GM23338 (cell line): ENCODE measurements around the gene EBPL. TPM values are rescaled to one million over a fixed set of nuclear protein-coding genes. Genes with fewer than 3 reads are reported as not detected.

Source experiments
- ATAC-seq: fragments of 200-7000 bp; cut with Tn5 transposase; 3 replicates; pipeline ENCODE4 v1.9.1; 2020
- DNase-seq: peaks from one replicate; pipeline ENCODE4 v3.0.0-alpha.2; 2015; ENCODE audit warnings: low spot score
- H2AFZ ChIP-seq: fragments of 200-600 bp; sonication (generic); 2 replicates; pipeline ENCODE4 v1.8.0; 2016; ENCODE audit warnings: antibody characterized with exemption, mild to moderate bottlenecking, moderate library complexity
- H3F3A ChIP-seq: fragments of 200-600 bp; sonication (generic); replicated peaks from 2 replicates; pipeline ENCODE4 v1.8.0; 2017; ENCODE audit warnings: antibody characterized with exemption, mixed run types, low read depth
- H3K27ac ChIP-seq: fragments of 200-600 bp; sonication (generic); 2 replicates; pipeline ENCODE4 v1.6.1; 2016; ENCODE audit warnings: low read depth
- H3K27me3 ChIP-seq: fragments of 200-600 bp; sonication (generic); 2 replicates; pipeline ENCODE4 v1.8.0; 2016; ENCODE audit warnings: mild to moderate bottlenecking, mixed run types, moderate library complexity; ENCODE audit not compliant: insufficient read depth
- H3K36me3 ChIP-seq: fragments of 200-600 bp; sonication (generic); 2 replicates; pipeline ENCODE4 v1.8.0; 2016; ENCODE audit warnings: mild to moderate bottlenecking; ENCODE audit not compliant: insufficient read depth
- H3K4me1 ChIP-seq: fragments of 200-600 bp; sonication (generic); 2 replicates; pipeline ENCODE4 v1.8.0; 2016; ENCODE audit warnings: mild to moderate bottlenecking, moderate library complexity; ENCODE audit not compliant: insufficient read depth
- H3K4me2 ChIP-seq: fragments of 200-600 bp; sonication (generic); 2 replicates; pipeline ENCODE4 v1.7.1; 2017; ENCODE audit warnings: mixed run types
- H3K4me3 ChIP-seq: fragments of 200-600 bp; sonication (generic); 2 replicates; pipeline ENCODE4 v1.6.1; 2016; ENCODE audit warnings: mixed run types
- H3K79me2 ChIP-seq: fragments of 200-600 bp; sonication (generic); replicated peaks from 2 replicates; pipeline ENCODE4 v1.8.0; 2017; ENCODE audit warnings: mild to moderate bottlenecking; ENCODE audit not compliant: insufficient read depth
- H3K9me2 ChIP-seq: fragments of 200-600 bp; sonication (generic); 2 replicates; pipeline ENCODE4 v1.8.0; 2017; ENCODE audit not compliant: insufficient read depth
- H4K20me1 ChIP-seq: fragments of 200-600 bp; sonication (generic); replicated peaks from 2 replicates; pipeline ENCODE4 v1.8.0; 2017; ENCODE audit warnings: mild to moderate bottlenecking; ENCODE audit not compliant: insufficient read depth
- H3K27ac Mint-ChIP-seq: 2 replicates; pipeline ENCODE4 v1.8.0; 2020; ENCODE audit warnings: inconsistent platforms, mild to moderate bottlenecking, moderate library complexity, mixed read lengths
- H3K27me3 Mint-ChIP-seq: 3 replicates; pipeline ENCODE4 v1.8.0; 2022; ENCODE audit warnings: low read depth, mild to moderate bottlenecking, moderate library complexity, mixed read lengths, inconsistent platforms; ENCODE audit not compliant: insufficient read depth, poor library complexity
- H3K36me3 Mint-ChIP-seq: 3 replicates; pipeline ENCODE4 v1.8.0; 2021; ENCODE audit warnings: low read depth, mild to moderate bottlenecking, inconsistent platforms, moderate library complexity, mixed read lengths
- H3K4me1 Mint-ChIP-seq: 3 replicates; pipeline ENCODE4 v1.8.0; 2020; ENCODE audit warnings: mild to moderate bottlenecking, inconsistent platforms, mixed read lengths
- H3K4me3 Mint-ChIP-seq: 3 replicates; pipeline ENCODE4 v1.8.0; 2021; ENCODE audit warnings: moderate library complexity, mild to moderate bottlenecking, inconsistent platforms, mixed read lengths
- H3K9me3 Mint-ChIP-seq: 3 replicates; pipeline ENCODE4 v1.8.0; 2020; ENCODE audit warnings: moderate library complexity, mild to moderate bottlenecking, inconsistent platforms, mixed read lengths
- NANOG ChIP-seq: IDR thresholded peaks from 2 replicates; pipeline ENCODE4 v1.6.1; 2016; ENCODE audit warnings: antibody characterized with exemption, borderline replicate concordance
- STAT1 ChIP-seq: IDR thresholded peaks from one replicate; pipeline ENCODE4 v1.6.1; 2016; ENCODE audit warnings: antibody characterized with exemption; ENCODE audit not compliant: unreplicated experiment
- ZNF331 ChIP-seq: fragments of 250-450 bp; sonication (Bioruptor Pico); IDR thresholded peaks from 2 replicates; pipeline ENCODE4 v1.5.0; 2020; ENCODE audit warnings: low read depth, mild to moderate bottlenecking, moderate library complexity
- polyA plus RNA-seq: library from polyadenylated mRNA; unstranded; fragments of >200 nt; fragmentation: Nextera tagmentation; extraction: Ambion mirVana; gene quantifications from 2 replicates; pipeline ENCODE4 v1.2.1, GENCODE V29; 2016
- total RNA-seq: library from RNA; depleted of rRNA; stranded (reverse); fragments of >200 nt; shearing (Covaris generic); gene quantifications from 2 replicates; pipeline ENCODE4 v1.2.3, GENCODE V29; 2014
- TF ChIP-seq, protein P1 (sequence below): fragments of 250-450 bp; sonication (Bioruptor Pico); IDR thresholded peaks from 2 replicates; pipeline ENCODE4 v1.5.0; 2020; ENCODE audit warnings: mild to moderate bottlenecking, moderate library complexity
- TF ChIP-seq, protein P2 (sequence below): IDR thresholded peaks from one replicate; pipeline ENCODE4 v1.6.1; 2018; ENCODE audit warnings: antibody characterized with exemption; ENCODE audit not compliant: unreplicated experiment

The EBPL gene
- total and polyA plus RNA-seq, 2 experiments from 2014 or later = 231 to 245 TPM

DNA sequence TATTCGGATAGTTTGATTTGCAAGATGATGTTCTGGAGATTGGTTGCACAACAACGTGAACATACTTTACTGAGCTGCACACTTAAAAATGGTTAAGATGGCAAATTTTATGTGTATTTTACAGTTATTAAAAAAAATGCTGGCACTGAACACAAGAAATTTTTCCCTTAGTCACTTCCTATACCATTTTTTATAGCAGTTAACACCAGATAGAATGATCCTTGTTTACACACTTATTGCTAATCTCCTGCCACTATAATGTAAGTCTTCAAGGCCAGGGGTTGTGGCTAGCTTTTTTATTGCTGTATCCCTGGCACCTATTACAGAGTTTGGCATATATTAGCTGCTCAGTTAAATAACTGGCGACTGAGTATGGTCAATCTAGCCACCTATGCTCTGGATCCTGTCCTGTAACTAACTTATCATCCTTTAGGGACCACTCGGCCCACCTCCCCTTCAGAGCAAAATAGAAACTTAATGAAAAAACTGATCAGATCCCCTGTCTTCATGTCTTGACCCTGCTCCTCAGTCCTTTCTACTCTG lies 2.0 kb upstream of the EBPL start:
- Mint-ChIP-seq H3K36me3 (peaks cover 20% of the 10 kb centered on the region), H3K27me3 (peaks cover 16% of the 10 kb centered on the region), H3K27ac (no peak overlapping the region), H3K4me1 (peaks cover 36% of the 10 kb centered on the region), H3K9me3 (no peaks in the 10 kb centered on the region), H3K4me3 (no peak overlapping the region; the same call in 2 of the 3 replicates)
- no peak overlapping the region for H3K4me2 ChIP-seq
- H3K9me2 ChIP-seq = no peaks in the 10 kb centered on the region
- H3K4me3 ChIP-seq = no peak overlapping the region
- peaks cover 9% of the 10 kb centered on the region; the same call in 1 of the 2 replicates for H4K20me1 ChIP-seq
- peaks cover 4% of the 10 kb centered on the region; the same call in 1 of the 2 replicates for H3F3A ChIP-seq
- H3K36me3 ChIP-seq = peaks cover 4% of the 10 kb centered on the region; the same call in 1 of the 2 replicates
- no peak overlapping the region for H3K27ac ChIP-seq
- no peaks in the 10 kb centered on the region for H3K27me3 ChIP-seq
- peaks cover 20% of the 10 kb centered on the region for H3K4me1 ChIP-seq
- no peak overlapping the region for H2AFZ ChIP-seq
- H3K79me2 ChIP-seq = peaks cover 26% of the 10 kb centered on the region
- ATAC-seq (no peak), DNase-seq (no peak)
- TF ChIP-seq ZNF331 (CRISPR knock-in tag) (no peak), STAT1 (no peak), NANOG (no peak)
- TF ChIP-seq, protein P1, sequence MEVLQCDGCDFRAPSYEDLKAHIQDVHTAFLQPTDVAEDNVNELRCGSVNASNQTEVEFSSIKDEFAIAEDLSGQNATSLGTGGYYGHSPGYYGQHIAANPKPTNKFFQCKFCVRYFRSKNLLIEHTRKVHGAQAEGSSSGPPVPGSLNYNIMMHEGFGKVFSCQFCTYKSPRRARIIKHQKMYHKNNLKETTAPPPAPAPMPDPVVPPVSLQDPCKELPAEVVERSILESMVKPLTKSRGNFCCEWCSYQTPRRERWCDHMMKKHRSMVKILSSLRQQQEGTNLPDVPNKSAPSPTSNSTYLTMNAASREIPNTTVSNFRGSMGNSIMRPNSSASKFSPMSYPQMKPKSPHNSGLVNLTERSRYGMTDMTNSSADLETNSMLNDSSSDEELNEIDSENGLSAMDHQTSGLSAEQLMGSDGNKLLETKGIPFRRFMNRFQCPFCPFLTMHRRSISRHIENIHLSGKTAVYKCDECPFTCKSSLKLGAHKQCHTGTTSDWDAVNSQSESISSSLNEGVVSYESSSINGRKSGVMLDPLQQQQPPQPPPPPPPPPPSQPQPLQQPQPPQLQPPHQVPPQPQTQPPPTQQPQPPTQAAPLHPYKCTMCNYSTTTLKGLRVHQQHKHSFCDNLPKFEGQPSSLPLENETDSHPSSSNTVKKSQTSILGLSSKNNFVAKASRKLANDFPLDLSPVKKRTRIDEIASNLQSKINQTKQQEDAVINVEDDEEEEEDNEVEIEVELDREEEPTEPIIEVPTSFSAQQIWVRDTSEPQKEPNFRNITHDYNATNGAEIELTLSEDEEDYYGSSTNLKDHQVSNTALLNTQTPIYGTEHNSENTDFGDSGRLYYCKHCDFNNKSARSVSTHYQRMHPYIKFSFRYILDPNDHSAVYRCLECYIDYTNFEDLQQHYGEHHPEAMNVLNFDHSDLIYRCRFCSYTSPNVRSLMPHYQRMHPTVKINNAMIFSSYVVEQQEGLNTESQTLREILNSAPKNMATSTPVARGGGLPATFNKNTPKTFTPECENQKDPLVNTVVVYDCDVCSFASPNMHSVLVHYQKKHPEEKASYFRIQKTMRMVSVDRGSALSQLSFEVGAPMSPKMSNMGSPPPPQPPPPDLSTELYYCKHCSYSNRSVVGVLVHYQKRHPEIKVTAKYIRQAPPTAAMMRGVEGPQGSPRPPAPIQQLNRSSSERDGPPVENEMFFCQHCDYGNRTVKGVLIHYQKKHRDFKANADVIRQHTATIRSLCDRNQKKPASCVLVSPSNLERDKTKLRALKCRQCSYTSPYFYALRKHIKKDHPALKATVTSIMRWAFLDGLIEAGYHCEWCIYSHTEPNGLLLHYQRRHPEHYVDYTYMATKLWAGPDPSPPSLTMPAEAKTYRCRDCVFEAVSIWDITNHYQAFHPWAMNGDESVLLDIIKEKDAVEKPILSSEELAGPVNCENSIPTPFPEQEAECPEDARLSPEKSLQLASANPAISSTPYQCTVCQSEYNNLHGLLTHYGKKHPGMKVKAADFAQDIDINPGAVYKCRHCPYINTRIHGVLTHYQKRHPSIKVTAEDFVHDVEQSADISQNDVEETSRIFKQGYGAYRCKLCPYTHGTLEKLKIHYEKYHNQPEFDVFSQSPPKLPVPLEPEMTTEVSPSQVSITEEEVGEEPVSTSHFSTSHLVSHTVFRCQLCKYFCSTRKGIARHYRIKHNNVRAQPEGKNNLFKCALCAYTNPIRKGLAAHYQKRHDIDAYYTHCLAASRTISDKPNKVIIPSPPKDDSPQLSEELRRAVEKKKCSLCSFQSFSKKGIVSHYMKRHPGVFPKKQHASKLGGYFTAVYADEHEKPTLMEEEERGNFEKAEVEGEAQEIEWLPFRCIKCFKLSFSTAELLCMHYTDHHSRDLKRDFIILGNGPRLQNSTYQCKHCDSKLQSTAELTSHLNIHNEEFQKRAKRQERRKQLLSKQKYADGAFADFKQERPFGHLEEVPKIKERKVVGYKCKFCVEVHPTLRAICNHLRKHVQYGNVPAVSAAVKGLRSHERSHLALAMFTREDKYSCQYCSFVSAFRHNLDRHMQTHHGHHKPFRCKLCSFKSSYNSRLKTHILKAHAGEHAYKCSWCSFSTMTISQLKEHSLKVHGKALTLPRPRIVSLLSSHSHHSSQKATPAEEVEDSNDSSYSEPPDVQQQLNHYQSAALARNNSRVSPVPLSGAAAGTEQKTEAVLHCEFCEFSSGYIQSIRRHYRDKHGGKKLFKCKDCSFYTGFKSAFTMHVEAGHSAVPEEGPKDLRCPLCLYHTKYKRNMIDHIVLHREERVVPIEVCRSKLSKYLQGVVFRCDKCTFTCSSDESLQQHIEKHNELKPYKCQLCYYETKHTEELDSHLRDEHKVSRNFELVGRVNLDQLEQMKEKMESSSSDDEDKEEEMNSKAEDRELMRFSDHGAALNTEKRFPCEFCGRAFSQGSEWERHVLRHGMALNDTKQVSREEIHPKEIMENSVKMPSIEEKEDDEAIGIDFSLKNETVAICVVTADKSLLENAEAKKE (CRISPR knock-in tag) = no peak
- TF ChIP-seq, protein P2, sequence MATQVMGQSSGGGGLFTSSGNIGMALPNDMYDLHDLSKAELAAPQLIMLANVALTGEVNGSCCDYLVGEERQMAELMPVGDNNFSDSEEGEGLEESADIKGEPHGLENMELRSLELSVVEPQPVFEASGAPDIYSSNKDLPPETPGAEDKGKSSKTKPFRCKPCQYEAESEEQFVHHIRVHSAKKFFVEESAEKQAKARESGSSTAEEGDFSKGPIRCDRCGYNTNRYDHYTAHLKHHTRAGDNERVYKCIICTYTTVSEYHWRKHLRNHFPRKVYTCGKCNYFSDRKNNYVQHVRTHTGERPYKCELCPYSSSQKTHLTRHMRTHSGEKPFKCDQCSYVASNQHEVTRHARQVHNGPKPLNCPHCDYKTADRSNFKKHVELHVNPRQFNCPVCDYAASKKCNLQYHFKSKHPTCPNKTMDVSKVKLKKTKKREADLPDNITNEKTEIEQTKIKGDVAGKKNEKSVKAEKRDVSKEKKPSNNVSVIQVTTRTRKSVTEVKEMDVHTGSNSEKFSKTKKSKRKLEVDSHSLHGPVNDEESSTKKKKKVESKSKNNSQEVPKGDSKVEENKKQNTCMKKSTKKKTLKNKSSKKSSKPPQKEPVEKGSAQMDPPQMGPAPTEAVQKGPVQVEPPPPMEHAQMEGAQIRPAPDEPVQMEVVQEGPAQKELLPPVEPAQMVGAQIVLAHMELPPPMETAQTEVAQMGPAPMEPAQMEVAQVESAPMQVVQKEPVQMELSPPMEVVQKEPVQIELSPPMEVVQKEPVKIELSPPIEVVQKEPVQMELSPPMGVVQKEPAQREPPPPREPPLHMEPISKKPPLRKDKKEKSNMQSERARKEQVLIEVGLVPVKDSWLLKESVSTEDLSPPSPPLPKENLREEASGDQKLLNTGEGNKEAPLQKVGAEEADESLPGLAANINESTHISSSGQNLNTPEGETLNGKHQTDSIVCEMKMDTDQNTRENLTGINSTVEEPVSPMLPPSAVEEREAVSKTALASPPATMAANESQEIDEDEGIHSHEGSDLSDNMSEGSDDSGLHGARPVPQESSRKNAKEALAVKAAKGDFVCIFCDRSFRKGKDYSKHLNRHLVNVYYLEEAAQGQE = no peak
